Measurements from ENCODE around the gene ZSWIM3. TPM values are rescaled to one million over a fixed set of nuclear protein-coding genes. Genes with fewer than 3 reads are reported as not detected.

ZSWIM3 gene
- total RNA-seq, 1 experiment from 2014 or later = 6.4 TPM

DNA sequence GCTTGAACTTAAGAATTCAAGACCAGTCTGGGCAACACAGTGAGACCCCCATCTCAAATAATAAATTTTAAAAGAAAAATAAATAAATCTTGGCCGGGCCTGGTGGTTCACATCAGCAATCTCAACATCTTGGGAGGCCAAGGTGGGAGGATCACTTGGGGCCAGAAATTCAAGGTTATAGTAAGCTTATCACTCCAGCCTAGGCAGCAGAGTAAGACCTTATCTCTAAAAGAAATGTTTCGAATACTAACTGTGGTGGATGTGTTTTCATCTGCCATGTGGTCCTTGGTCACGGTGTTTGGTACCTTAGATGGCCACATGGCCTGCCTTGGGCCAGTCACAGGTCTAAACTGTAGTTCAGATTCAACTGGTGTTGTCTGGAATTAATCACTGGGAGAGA, 39.2 kb upstream of the ZSWIM3 start:
- Mint-ChIP-seq H3K27me3 (ENCODE audit: insufficient read depth, unreplicated experiment) (no peaks in the 10 kb centered on the region), H3K9me3 (ENCODE audit: unreplicated experiment) (no peaks in the 10 kb centered on the region), H3K27ac (ENCODE audit: unreplicated experiment) (peak overlapping the region; percentile 15), H3K36me3 (ENCODE audit: insufficient read depth, unreplicated experiment) (peaks cover 38% of the 10 kb centered on the region), H3K4me3 (ENCODE audit: unreplicated experiment) (no peak overlapping the region), H3K4me1 (ENCODE audit: low read depth, unreplicated experiment) (peaks cover 31% of the 10 kb centered on the region)
- ChIA-PET POLR2A (no interaction called here), CTCF (no interaction called here)
- Histone ChIP-seq H3K36me3 (ENCODE audit: control insufficient read depth, insufficient read depth, low read length) (peaks cover 14% of the 10 kb centered on the region), H3K4me1 (peaks cover 42% of the 10 kb centered on the region), H3K9me3 (no peaks in the 10 kb centered on the region), H3K27me3 (replicated peaks; ENCODE audit: control insufficient read depth, insufficient read depth, low read length) (no peaks in the 10 kb centered on the region), H3K4me3 (ENCODE audit: low read depth, low read length) (no peak overlapping the region)
- TF ChIP-seq, protein P1, sequence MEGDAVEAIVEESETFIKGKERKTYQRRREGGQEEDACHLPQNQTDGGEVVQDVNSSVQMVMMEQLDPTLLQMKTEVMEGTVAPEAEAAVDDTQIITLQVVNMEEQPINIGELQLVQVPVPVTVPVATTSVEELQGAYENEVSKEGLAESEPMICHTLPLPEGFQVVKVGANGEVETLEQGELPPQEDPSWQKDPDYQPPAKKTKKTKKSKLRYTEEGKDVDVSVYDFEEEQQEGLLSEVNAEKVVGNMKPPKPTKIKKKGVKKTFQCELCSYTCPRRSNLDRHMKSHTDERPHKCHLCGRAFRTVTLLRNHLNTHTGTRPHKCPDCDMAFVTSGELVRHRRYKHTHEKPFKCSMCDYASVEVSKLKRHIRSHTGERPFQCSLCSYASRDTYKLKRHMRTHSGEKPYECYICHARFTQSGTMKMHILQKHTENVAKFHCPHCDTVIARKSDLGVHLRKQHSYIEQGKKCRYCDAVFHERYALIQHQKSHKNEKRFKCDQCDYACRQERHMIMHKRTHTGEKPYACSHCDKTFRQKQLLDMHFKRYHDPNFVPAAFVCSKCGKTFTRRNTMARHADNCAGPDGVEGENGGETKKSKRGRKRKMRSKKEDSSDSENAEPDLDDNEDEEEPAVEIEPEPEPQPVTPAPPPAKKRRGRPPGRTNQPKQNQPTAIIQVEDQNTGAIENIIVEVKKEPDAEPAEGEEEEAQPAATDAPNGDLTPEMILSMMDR (IDR thresholded peaks at IDR 0.05; ENCODE audit: insufficient read depth in 1 of 2, low read depth in 1 of 2, low read length in 1 of 2, severe bottlenecking in 1 of 2, unreplicated experiment in 1 of 2) = no peak
- intact Hi-C loops (cut with micrococcal nuclease; ENCODE audit: unreplicated experiment) = no loop called here
- DNase-seq = no peak
- no TSS peak for BruUV-seq (replicated peaks)

DNA sequence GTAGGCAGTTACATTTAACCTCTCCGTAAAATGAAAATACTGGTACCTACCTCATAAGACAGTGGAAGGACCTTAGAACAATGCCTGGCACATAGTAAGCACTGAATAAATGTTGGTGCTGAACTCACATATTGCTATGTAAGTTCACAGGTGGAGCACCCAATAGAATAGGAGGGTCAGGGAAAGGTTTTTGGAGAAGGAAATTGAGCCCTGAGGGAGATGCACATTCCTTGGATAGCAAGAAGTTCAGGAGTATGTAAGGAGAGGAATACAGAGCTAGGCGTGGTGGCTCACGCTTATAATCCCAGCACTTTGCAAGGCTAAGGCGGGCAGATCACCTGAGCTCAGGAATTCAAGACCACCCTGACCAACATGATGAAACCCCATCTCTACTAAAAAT, 37.9 kb upstream of the ZSWIM3 start:
- intact Hi-C loops (cut with micrococcal nuclease; ENCODE audit: unreplicated experiment) = no loop called here
- no peaks in the 10 kb centered on the region for H3K27me3 ChIP-seq (replicated peaks; ENCODE audit: control insufficient read depth, insufficient read depth, low read length)
- peaks cover 11% of the 10 kb centered on the region for H3K36me3 ChIP-seq (ENCODE audit: control insufficient read depth, insufficient read depth, low read length)
- H3K36me3 Mint-ChIP-seq (ENCODE audit: insufficient read depth, unreplicated experiment) = peaks cover 27% of the 10 kb centered on the region
- peak overlapping the region; percentile 1 for H3K4me3 Mint-ChIP-seq (ENCODE audit: unreplicated experiment)
- H3K9me3 Mint-ChIP-seq (ENCODE audit: unreplicated experiment) = no peaks in the 10 kb centered on the region
- peaks cover 34% of the 10 kb centered on the region for H3K4me1 ChIP-seq
- BruUV-seq (replicated peaks) = no TSS peak
- peaks cover 33% of the 10 kb centered on the region for H3K4me1 Mint-ChIP-seq (ENCODE audit: low read depth, unreplicated experiment)
- H3K4me3 ChIP-seq (ENCODE audit: low read depth, low read length) = no peak overlapping the region
- ChIA-PET POLR2A (no interaction called here), CTCF (interaction anchor here (0.6 to 0.7 kb wide), 3 partner anchors 70 to 250 kb away, joined by 3 to 4 read pairs (median 4); no protein-coding TSS in a partner anchor)
- no peaks in the 10 kb centered on the region for H3K27me3 Mint-ChIP-seq (ENCODE audit: insufficient read depth, unreplicated experiment)
- H3K9me3 ChIP-seq = no peaks in the 10 kb centered on the region
- TF ChIP-seq, protein P1 (IDR thresholded peaks at IDR 0.05; ENCODE audit: insufficient read depth in 1 of 2, low read depth in 1 of 2, low read length in 1 of 2, severe bottlenecking in 1 of 2, unreplicated experiment in 1 of 2) = no peak
- DNase-seq = no peak
- H3K27ac Mint-ChIP-seq (ENCODE audit: unreplicated experiment) = no peak overlapping the region

DNA sequence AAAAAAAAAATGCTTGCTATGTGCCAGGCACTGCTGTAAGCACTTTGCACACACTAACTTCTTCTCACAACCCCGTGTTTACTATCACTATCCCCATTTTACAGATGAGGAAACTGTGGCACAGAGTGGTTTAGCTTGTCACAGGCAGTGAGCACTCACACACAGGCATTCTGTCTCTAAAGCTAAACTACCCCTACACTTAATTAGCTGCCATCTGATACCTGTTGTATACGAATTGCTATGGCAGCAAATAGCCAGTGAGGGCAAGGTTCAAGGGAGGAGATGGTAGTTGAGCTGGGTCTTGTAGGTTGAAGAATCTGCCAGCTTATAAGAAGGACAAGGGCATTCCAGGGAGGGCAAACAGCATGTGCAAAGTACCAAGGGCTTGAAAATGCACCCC, 35.5 kb upstream of the ZSWIM3 start:
- no peak for DNase-seq
- ChIA-PET POLR2A (no interaction called here), CTCF (interaction anchor here (0.6 to 1.3 kb wide), 2 partner anchors 98 to 142 kb away, joined by 3 to 5 read pairs; no protein-coding TSS in a partner anchor)
- H3K27me3 ChIP-seq (replicated peaks; ENCODE audit: control insufficient read depth, insufficient read depth, low read length) = no peaks in the 10 kb centered on the region
- H3K4me1 ChIP-seq = peaks cover 19% of the 10 kb centered on the region
- Mint-ChIP-seq H3K4me3 (ENCODE audit: unreplicated experiment) (no peak overlapping the region), H3K4me1 (ENCODE audit: low read depth, unreplicated experiment) (peaks cover 22% of the 10 kb centered on the region), H3K36me3 (ENCODE audit: insufficient read depth, unreplicated experiment) (peaks cover 3% of the 10 kb centered on the region), H3K27ac (ENCODE audit: unreplicated experiment) (no peak overlapping the region), H3K27me3 (ENCODE audit: insufficient read depth, unreplicated experiment) (no peaks in the 10 kb centered on the region), H3K9me3 (ENCODE audit: unreplicated experiment) (no peaks in the 10 kb centered on the region)
- no peak overlapping the region for H3K4me3 ChIP-seq (ENCODE audit: low read depth, low read length)
- H3K36me3 ChIP-seq (ENCODE audit: control insufficient read depth, insufficient read depth, low read length) = peaks cover 2% of the 10 kb centered on the region; the same call in 1 of the 2 replicates
- TF ChIP-seq, protein P1 (IDR thresholded peaks at IDR 0.05; ENCODE audit: insufficient read depth in 1 of 2, low read depth in 1 of 2, low read length in 1 of 2, severe bottlenecking in 1 of 2, unreplicated experiment in 1 of 2) = no peak
- BruUV-seq (replicated peaks) = no TSS peak
- intact Hi-C loops (cut with micrococcal nuclease; ENCODE audit: unreplicated experiment) = no loop called here
- H3K9me3 ChIP-seq = no peaks in the 10 kb centered on the region
